Neural progenitor cell (in vitro differentiated cells): ENCODE data around the gene MSANTD2. TPM values are rescaled to one million over a fixed set of nuclear protein-coding genes. Genes with fewer than 3 reads are reported as not detected.
A peak's percentile ranks its signal among the peaks of the same experiment; 100 is the strongest.

ENCODE experiments used
- DNase-seq: peaks from one replicate; pipeline ENCODE4 v3.0.0-alpha.2; 2016; ENCODE audit warnings: low spot score
- H2AFZ ChIP-seq: fragments of 200-600 bp; sonication (generic); replicated peaks from 2 replicates; pipeline ENCODE4 v1.6.1; 2016; ENCODE audit warnings: antibody characterized with exemption
- H3F3A ChIP-seq: fragments of 200-600 bp; sonication (generic); 2 replicates; pipeline ENCODE4 v1.6.1; 2016; ENCODE audit warnings: antibody characterized with exemption, low read depth
- H3K27ac ChIP-seq: fragments of 200-600 bp; sonication (generic); 2 replicates; pipeline ENCODE4 v1.5.1; 2016; ENCODE audit warnings: mild to moderate bottlenecking
- H3K27me3 ChIP-seq: fragments of 200-600 bp; sonication (generic); 2 replicates; pipeline ENCODE4 v1.6.1; 2016; ENCODE audit warnings: mild to moderate bottlenecking, moderate library complexity
- H3K36me3 ChIP-seq: fragments of 200-600 bp; sonication (generic); 2 replicates; pipeline ENCODE4 v1.5.1; 2016
- H3K4me1 ChIP-seq: fragments of 200-600 bp; sonication (generic); 2 replicates; pipeline ENCODE4 v1.6.1; 2016; ENCODE audit warnings: mixed run types
- H3K4me2 ChIP-seq: fragments of 200-600 bp; sonication (generic); 2 replicates; pipeline ENCODE4 v1.6.1; 2016
- H3K4me3 ChIP-seq: fragments of 200-600 bp; sonication (generic); 2 replicates; pipeline ENCODE4 v1.5.1; 2016
- H3K79me2 ChIP-seq: fragments of 200-600 bp; sonication (generic); 2 replicates; pipeline ENCODE4 v1.6.1; 2016; ENCODE audit warnings: low read depth
- H3K9ac ChIP-seq: fragments of 200-600 bp; sonication (generic); 2 replicates; pipeline ENCODE4 v1.6.1; 2016
- H3K9me3 ChIP-seq: fragments of 200-600 bp; sonication (generic); 2 replicates; pipeline ENCODE4 v1.5.1; 2016; ENCODE audit warnings: low read depth
- H4K20me1 ChIP-seq: fragments of 200-600 bp; sonication (generic); 2 replicates; pipeline ENCODE4 v1.6.1; 2016; ENCODE audit warnings: low read depth
- H3K27ac Mint-ChIP-seq: 3 replicates; pipeline ENCODE4 v1.8.0; 2021; ENCODE audit warnings: mixed read lengths
- H3K27me3 Mint-ChIP-seq: 2 replicates; pipeline ENCODE4 v1.8.0; 2022; ENCODE audit warnings: low read depth, mild to moderate bottlenecking, inconsistent platforms, moderate library complexity, mixed read lengths; ENCODE audit not compliant: insufficient read depth
- H3K36me3 Mint-ChIP-seq: 3 replicates; pipeline ENCODE4 v1.8.0; 2021; ENCODE audit warnings: mixed read lengths
- H3K4me1 Mint-ChIP-seq: 3 replicates; pipeline ENCODE4 v1.8.0; 2021; ENCODE audit warnings: mixed read lengths
- H3K4me3 Mint-ChIP-seq: 3 replicates; pipeline ENCODE4 v1.8.0; 2021; ENCODE audit warnings: mild to moderate bottlenecking, moderate library complexity, mixed read lengths
- H3K9me3 Mint-ChIP-seq: 3 replicates; pipeline ENCODE4 v1.8.0; 2020; ENCODE audit warnings: mixed read lengths
- CTCF ChIP-seq: fragments of 200-600 bp; sonication (generic); IDR thresholded peaks from 2 replicates; pipeline ENCODE4 v1.5.1; 2017; ENCODE audit warnings: antibody characterized with exemption, mild to moderate bottlenecking
- EZH2 ChIP-seq: fragments of 200-600 bp; sonication (generic); IDR thresholded peaks from 2 replicates; pipeline ENCODE4 v1.6.1; 2017; ENCODE audit warnings: antibody characterized with exemption, mild to moderate bottlenecking, moderate library complexity
- EZH2phosphoT487 ChIP-seq: fragments of 200-600 bp; sonication (generic); IDR thresholded peaks from 2 replicates; pipeline ENCODE4 v1.6.1; 2017; ENCODE audit warnings: antibody characterized with exemption
- total RNA-seq: library from RNA; depleted of rRNA; stranded (reverse); fragments of >200 nt; gene quantifications from 2 replicates; pipeline ENCODE4 v1.2.3, GENCODE V29; 2015; ENCODE audit warnings: low replicate concordance

Gene MSANTD2
- total RNA-seq, 1 donor from 2014 or later: 41.9 TPM

- Mint-ChIP-seq H3K27ac (no peak overlapping the region), H3K9me3 (peaks cover 26% of the 10 kb centered on the region), H3K36me3 (peaks cover 30% of the 10 kb centered on the region), H3K27me3 (peaks cover 79% of the 10 kb centered on the region), H3K4me3 (peak overlapping the region; percentile 17), H3K4me1 (peaks cover 21% of the 10 kb centered on the region)
- Histone ChIP-seq H3K9me3 (no peaks in the 10 kb centered on the region), H3K4me2 (no peak overlapping the region), H2AFZ (no peak overlapping the region), H3K27me3 (peaks cover 100% of the 10 kb centered on the region), H3K4me3 (no peak overlapping the region), H3K36me3 (no peaks in the 10 kb centered on the region), H3K27ac (no peak overlapping the region), H4K20me1 (peaks cover 17% of the 10 kb centered on the region), H3K4me1 (peaks cover 14% of the 10 kb centered on the region), H3F3A (peaks cover 5% of the 10 kb centered on the region), H3K79me2 (no peaks in the 10 kb centered on the region), H3K9ac (no peak overlapping the region)
- DNase-seq: no peak
- no peak for TF ChIP-seq EZH2
- TF ChIP-seq EZH2phosphoT487: no peak
- TF ChIP-seq CTCF: no peak
These were observed 52.1 kb downstream of the MSANTD2 start for GRCh38 chr11:124748100-124748418.

- Mint-ChIP-seq H3K27ac (no peak overlapping the region), H3K36me3 (peaks cover 30% of the 10 kb centered on the region), H3K27me3 (peaks cover 75% of the 10 kb centered on the region), H3K9me3 (peaks cover 26% of the 10 kb centered on the region), H3K4me1 (peaks cover 19% of the 10 kb centered on the region), H3K4me3 (peak overlapping the region; percentile 13)
- TF ChIP-seq EZH2phosphoT487 (no peak), CTCF (no peak), EZH2 (no peak)
- no peak overlapping the region for H2AFZ ChIP-seq
- no peak overlapping the region for H3K9ac ChIP-seq
- H3K4me3 ChIP-seq: peak overlapping the region; percentile 49
- H3K27me3 ChIP-seq: peaks cover 100% of the 10 kb centered on the region
- H3K36me3 ChIP-seq: no peaks in the 10 kb centered on the region
- H3F3A ChIP-seq: peaks cover 5% of the 10 kb centered on the region
- H3K9me3 ChIP-seq: no peaks in the 10 kb centered on the region
- H3K4me2 ChIP-seq: peak overlapping the region; percentile 92
- H3K4me1 ChIP-seq: peaks cover 14% of the 10 kb centered on the region
- H4K20me1 ChIP-seq: peaks cover 22% of the 10 kb centered on the region
- no peak overlapping the region for H3K27ac ChIP-seq
- DNase-seq: no peak
- H3K79me2 ChIP-seq: no peaks in the 10 kb centered on the region
These were observed 52.7 kb downstream of the MSANTD2 start for GRCh38 chr11:124747406-124748099.

GRCh38 chr11:124746621-124747243 is 53.5 kb downstream of the MSANTD2 start:
- Histone ChIP-seq H3K4me2 (peak overlapping the region; percentile 92), H3K4me3 (peak overlapping the region; percentile 49), H3K9me3 (no peaks in the 10 kb centered on the region), H3K4me1 (peaks cover 14% of the 10 kb centered on the region), H3K27ac (no peak overlapping the region), H3K79me2 (no peaks in the 10 kb centered on the region), H3F3A (peaks cover 5% of the 10 kb centered on the region), H3K27me3 (peaks cover 100% of the 10 kb centered on the region), H3K36me3 (no peaks in the 10 kb centered on the region), H4K20me1 (peaks cover 24% of the 10 kb centered on the region), H2AFZ (peak overlapping the region; percentile 92), H3K9ac (no peak overlapping the region)
- peak; percentile 83 for DNase-seq
- H3K4me3 Mint-ChIP-seq: peak overlapping the region; percentile 78
- H3K4me1 Mint-ChIP-seq: peaks cover 17% of the 10 kb centered on the region
- peaks cover 26% of the 10 kb centered on the region for H3K9me3 Mint-ChIP-seq
- H3K36me3 Mint-ChIP-seq: peaks cover 30% of the 10 kb centered on the region
- TF ChIP-seq EZH2: no peak
- peak; percentile 64 for TF ChIP-seq CTCF
- no peak for TF ChIP-seq EZH2phosphoT487
- no peak overlapping the region for H3K27ac Mint-ChIP-seq
- H3K27me3 Mint-ChIP-seq: peaks cover 73% of the 10 kb centered on the region
